Measurements from ENCODE around the gene UROC1.

UROC1 gene

GRCh38 chr3:126527006-126527405, 9.4 kb upstream of the UROC1 start:
- DNase-seq (ENCODE audit: low read depth, low spot score), result no peak
- TF ChIP-seq, protein P1, sequence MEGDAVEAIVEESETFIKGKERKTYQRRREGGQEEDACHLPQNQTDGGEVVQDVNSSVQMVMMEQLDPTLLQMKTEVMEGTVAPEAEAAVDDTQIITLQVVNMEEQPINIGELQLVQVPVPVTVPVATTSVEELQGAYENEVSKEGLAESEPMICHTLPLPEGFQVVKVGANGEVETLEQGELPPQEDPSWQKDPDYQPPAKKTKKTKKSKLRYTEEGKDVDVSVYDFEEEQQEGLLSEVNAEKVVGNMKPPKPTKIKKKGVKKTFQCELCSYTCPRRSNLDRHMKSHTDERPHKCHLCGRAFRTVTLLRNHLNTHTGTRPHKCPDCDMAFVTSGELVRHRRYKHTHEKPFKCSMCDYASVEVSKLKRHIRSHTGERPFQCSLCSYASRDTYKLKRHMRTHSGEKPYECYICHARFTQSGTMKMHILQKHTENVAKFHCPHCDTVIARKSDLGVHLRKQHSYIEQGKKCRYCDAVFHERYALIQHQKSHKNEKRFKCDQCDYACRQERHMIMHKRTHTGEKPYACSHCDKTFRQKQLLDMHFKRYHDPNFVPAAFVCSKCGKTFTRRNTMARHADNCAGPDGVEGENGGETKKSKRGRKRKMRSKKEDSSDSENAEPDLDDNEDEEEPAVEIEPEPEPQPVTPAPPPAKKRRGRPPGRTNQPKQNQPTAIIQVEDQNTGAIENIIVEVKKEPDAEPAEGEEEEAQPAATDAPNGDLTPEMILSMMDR (IDR thresholded peaks at IDR 0.05; ENCODE audit: low read depth, low read length), result no peak
- H3K4me3 ChIP-seq (ENCODE audit: low read depth, low read length), result no peak overlapping the region
- in situ Hi-C loops (cut with HindIII; ENCODE audit: low sequenced_read_pairs), result no loop called here

DNA sequence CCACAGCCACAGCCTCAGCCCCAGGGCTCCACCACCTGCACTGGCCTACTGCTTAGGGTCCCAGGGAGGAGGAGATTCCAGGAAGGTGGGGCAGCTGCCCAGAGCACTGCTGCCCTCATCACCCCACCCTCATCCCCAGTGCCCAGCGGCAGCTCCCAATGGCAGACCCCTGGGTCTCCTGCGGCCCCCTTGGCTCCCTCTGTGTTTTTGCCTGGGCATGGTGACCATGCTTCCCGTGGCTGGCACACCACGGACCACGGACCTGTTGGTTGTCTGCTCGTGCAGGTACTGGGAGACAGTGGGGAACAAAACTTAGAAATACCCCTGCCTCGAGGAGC, 9.1 kb upstream of the UROC1 start:
- H3K4me3 ChIP-seq (ENCODE audit: low read depth, low read length), result no peak overlapping the region
- in situ Hi-C loops (cut with HindIII; ENCODE audit: low sequenced_read_pairs), result no loop called here
- TF ChIP-seq, protein P1 (IDR thresholded peaks at IDR 0.05; ENCODE audit: low read depth, low read length), result no peak
- no peak for DNase-seq (ENCODE audit: low read depth, low spot score)

- TF ChIP-seq, protein P1 (IDR thresholded peaks at IDR 0.05; ENCODE audit: low read depth, low read length), result no peak
- in situ Hi-C loops (cut with HindIII; ENCODE audit: low sequenced_read_pairs), result no loop called here
- no peak for DNase-seq (ENCODE audit: low read depth, low spot score)
- no peak overlapping the region for H3K4me3 ChIP-seq (ENCODE audit: low read depth, low read length)
Observed at GRCh38 chr3:126525853-126526667, 8.5 kb upstream of the UROC1 start.

DNA sequence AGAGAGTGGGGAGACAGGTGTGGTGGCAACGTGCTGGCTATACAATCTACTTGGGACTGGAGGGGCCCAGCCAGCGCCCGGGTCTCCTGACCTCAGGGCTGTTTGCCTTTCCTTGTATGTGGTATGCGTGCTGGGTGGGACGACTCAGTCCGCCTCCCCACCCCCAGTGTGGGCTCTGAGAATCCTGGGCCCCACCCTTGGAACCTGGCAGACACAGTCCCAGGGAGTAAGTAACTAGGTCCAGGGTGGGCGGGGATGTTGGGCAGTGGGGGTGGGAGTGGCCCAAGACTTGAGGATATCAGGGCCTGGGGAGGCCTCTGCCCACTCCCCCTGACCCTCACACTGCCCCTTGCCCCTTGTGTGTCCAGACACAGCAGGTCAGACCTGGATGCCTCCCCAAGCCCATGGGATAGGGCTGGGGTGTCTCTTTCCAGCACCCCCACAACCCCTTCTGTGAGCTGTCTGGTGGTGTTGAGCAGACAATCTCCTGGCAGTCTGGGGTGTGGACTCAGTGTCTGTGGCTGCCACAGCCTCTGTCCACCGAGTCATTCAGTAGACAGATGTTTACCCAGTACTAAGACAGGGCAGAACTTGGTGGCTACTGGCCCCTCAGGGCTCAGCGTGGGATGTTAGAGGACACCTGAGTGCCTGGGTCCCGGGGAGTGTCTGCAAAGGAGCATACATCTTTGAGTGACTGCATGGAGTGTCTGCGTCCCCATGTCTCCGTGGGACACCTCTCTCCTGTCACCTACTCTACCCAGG, 7.7 kb upstream of the UROC1 start:
- no peak overlapping the region for H3K4me3 ChIP-seq (ENCODE audit: low read depth, low read length)
- in situ Hi-C loops (cut with HindIII; ENCODE audit: low sequenced_read_pairs), result no loop called here
- DNase-seq (ENCODE audit: low read depth, low spot score), result no peak
- TF ChIP-seq, protein P1 (IDR thresholded peaks at IDR 0.05; ENCODE audit: low read depth, low read length), result no peak

DNA sequence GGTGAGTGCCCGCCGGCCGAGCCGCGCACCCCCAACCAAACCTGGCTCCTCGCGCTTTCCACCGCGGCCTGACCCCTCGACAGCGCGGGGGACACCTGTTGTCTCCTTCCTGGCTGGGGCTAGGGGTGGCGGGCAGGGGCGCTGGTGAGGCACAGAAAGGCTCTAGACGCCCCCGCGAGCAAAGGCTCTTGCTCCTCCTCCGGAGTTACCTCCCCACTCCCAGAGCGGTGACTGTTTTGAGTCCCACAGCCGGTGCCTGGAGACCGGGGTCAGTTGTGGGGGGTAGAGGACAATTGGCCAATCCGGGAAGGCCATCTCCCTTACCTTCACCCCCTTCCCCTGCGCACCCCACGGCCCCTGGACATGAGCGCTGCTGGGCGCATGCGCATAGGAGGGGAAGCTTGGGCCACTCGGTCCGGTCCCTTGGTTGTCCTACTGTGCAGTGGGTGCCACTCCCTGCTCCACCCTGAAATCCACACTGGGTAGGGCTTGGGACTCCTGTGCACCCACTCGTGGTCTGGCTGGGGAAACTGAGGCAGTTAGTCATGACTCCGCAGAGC, 6.9 kb upstream of the UROC1 start:
- TF ChIP-seq, protein P1 (IDR thresholded peaks at IDR 0.05; ENCODE audit: low read depth, low read length), result no peak
- in situ Hi-C loops (cut with HindIII; ENCODE audit: low sequenced_read_pairs), result no loop called here
- peak overlapping the region; percentile 18 for H3K4me3 ChIP-seq (ENCODE audit: low read depth, low read length)
- DNase-seq (ENCODE audit: low read depth, low spot score), result no peak

GRCh38 chr3:126523745-126524428, 6.3 kb upstream of the UROC1 start, which contains the start of gene CHST13:
CHST13 (plus strand) TSS chr3:126524155; CDS start chr3:126524333, 178 bp downstream.
- DNase-seq (ENCODE audit: low read depth, low spot score), result peak; percentile 8
- in situ Hi-C loops (cut with HindIII; ENCODE audit: low sequenced_read_pairs), result no loop called here
- TF ChIP-seq, protein P1 (IDR thresholded peaks at IDR 0.05; ENCODE audit: low read depth, low read length), result no peak
- peak within 1 kb of the TSS; percentile 18 for H3K4me3 ChIP-seq (ENCODE audit: low read depth, low read length)

Measured in astrocyte of the spinal cord (primary cell).